GM12878 (cell line): Measurements from ENCODE around the gene SLC15A5. TPM values are rescaled to one million over a fixed set of nuclear protein-coding genes. Genes with fewer than 3 reads are reported as not detected.

Experiments used
- ATAC-seq: fragments of 200-7000 bp; cut with Tn5 transposase; 3 replicates; pipeline ENCODE4 v1.9.1; 2020; ENCODE audit warnings: mild to moderate bottlenecking, moderate library complexity
- BruUV-seq: library from RNA; stranded (reverse); fragments of 400-500 nt; replicated peaks from 2 replicates; lab custom pipeline; 2021; lab: Mats Ljungman, UMichigan
- CTCF ChIA-PET: fragments of 300-600 bp; sonication (Branson Sonifier 250); formaldehyde crosslinking; extraction: SDS; loops from one replicate; lab custom pipeline; 2021; ENCODE audit warnings: inconsistent platforms; lab: Yijun Ruan, JAX
- POLR2A ChIA-PET: fragments of 350-600 bp; formaldehyde crosslinking; extraction: SDS; loops from one replicate; lab custom pipeline; 2021; ENCODE audit warnings: inconsistent platforms; lab: Charles Lee
- RAD21 ChIA-PET: fragments of 300-600 bp; sonication (Branson Sonifier 250); formaldehyde crosslinking; loops from one replicate; lab custom pipeline; 2023; ENCODE audit warnings: antibody characterized with exemption; ENCODE audit not compliant: unreplicated experiment; lab: Charles Lee
- SMC1A ChIA-PET: fragments of 300-600 bp; sonication (Branson Sonifier 250); formaldehyde crosslinking; loops from one replicate; lab custom pipeline; 2023; ENCODE audit not compliant: unreplicated experiment, uncharacterized antibody; lab: Charles Lee
- DNase-seq: peaks from one replicate; pipeline ENCODE4 v3.0.0-alpha.2; 2011; ENCODE audit warnings: low read depth, low spot score
- FAIRE-seq: peaks from 3 replicates; lab custom pipeline; 2011; peaks lifted over from hg19 to GRCh38; lab: Jason Lieb, UNC
- H2AFZ ChIP-seq: 2 replicates; pipeline ENCODE4 v1.6.0; 2011; ENCODE audit warnings: low read depth, low read length, control low read depth; ENCODE audit not compliant: control insufficient read depth
- H3K27ac ChIP-seq: 2 replicates; pipeline ENCODE4 v1.5.1; 2011; ENCODE audit warnings: control low read depth; ENCODE audit not compliant: control insufficient read depth, insufficient read depth
- H3K27me3 ChIP-seq, 2 experiments: replicated peaks in 1 of 2; 2 replicates each; pipeline versions ENCODE4 v1.6.0 to v1.6.1; 2011; ENCODE audit warnings: low read length in 1 of 2; ENCODE audit not compliant: control insufficient read depth in 2 of 2, insufficient read depth in 2 of 2
- H3K36me3 ChIP-seq, 2 experiments: 2 replicates each; pipeline ENCODE4 v1.5.1; 2011; ENCODE audit warnings: low read length in 1 of 2; ENCODE audit not compliant: control insufficient read depth in 2 of 2, insufficient read depth in 2 of 2
- H3K4me1 ChIP-seq: 2 replicates; pipeline ENCODE4 v1.6.1; 2011; ENCODE audit warnings: mild to moderate bottlenecking, low read length, moderate library complexity, mixed read lengths; ENCODE audit not compliant: control insufficient read depth, insufficient read depth
- H3K4me2 ChIP-seq: 2 replicates; pipeline ENCODE4 v1.6.0; 2011; ENCODE audit warnings: control low read depth; ENCODE audit not compliant: control insufficient read depth, insufficient read depth
- H3K4me3 ChIP-seq: fragments of 200-600 bp; sonication (generic); 2 replicates; pipeline ENCODE4 v1.5.1; 2016
- H3K79me2 ChIP-seq: 2 replicates; pipeline ENCODE4 v1.6.0; 2011; ENCODE audit warnings: low read length; ENCODE audit not compliant: control insufficient read depth, insufficient read depth
- H3K9ac ChIP-seq: 2 replicates; pipeline ENCODE4 v1.8.0; 2011; ENCODE audit warnings: low read length, control low read depth, mixed read lengths; ENCODE audit not compliant: control insufficient read depth, insufficient read depth
- H3K9me3 ChIP-seq: replicated peaks from 3 replicates; pipeline ENCODE4 v1.5.1; 2011; ENCODE audit warnings: mild to moderate bottlenecking, low read length; ENCODE audit not compliant: control insufficient read depth, insufficient read depth
- H4K20me1 ChIP-seq: 2 replicates; pipeline ENCODE4 v1.6.0; 2011; ENCODE audit not compliant: control insufficient read depth, insufficient read depth
- CBX3 ChIP-seq: fragments of 200-600 bp; sonication (generic); IDR thresholded peaks from 2 replicates; pipeline ENCODE4 v1.6.1; 2016; ENCODE audit warnings: low read depth, borderline replicate concordance
- CHD4 ChIP-seq: fragments of 200-600 bp; sonication (generic); IDR thresholded peaks from 2 replicates; pipeline ENCODE4 v1.6.1; 2016; ENCODE audit warnings: mild to moderate bottlenecking
- MEF2A ChIP-seq: IDR thresholded peaks from 2 replicates; pipeline ENCODE4 v1.6.1; 2011; ENCODE audit warnings: low read depth, mild to moderate bottlenecking, low read length, moderate library complexity; ENCODE audit not compliant: insufficient read depth
- RAD21 ChIP-seq: IDR thresholded peaks from 2 replicates; pipeline ENCODE4 v1.6.1; 2011; ENCODE audit warnings: mild to moderate bottlenecking, low read depth, low read length, moderate library complexity; ENCODE audit not compliant: insufficient read depth
- RAD51 ChIP-seq: fragments of 450-650 bp; IDR thresholded peaks from 2 replicates; pipeline ENCODE4 v1.6.1; 2016; ENCODE audit warnings: moderate library complexity, mild to moderate bottlenecking, inconsistent platforms
- RFX5 ChIP-seq: IDR thresholded peaks from 2 replicates; pipeline ENCODE4 v1.6.1; 2011; ENCODE audit warnings: low read depth, low read length, improper control_type of control experiment
- RUNX3 ChIP-seq: IDR thresholded peaks from 2 replicates; pipeline ENCODE4 v1.6.1; 2012; ENCODE audit warnings: low read length, inconsistent platforms
- SMARCA5 ChIP-seq: fragments of 450-650 bp; IDR thresholded peaks from 2 replicates; pipeline ENCODE4 v1.6.1; 2017; ENCODE audit warnings: mild to moderate bottlenecking
- TCF12 ChIP-seq: IDR thresholded peaks from 2 replicates; pipeline ENCODE4 v1.6.1; 2011; ENCODE audit warnings: low read depth, mild to moderate bottlenecking, low read length
- WRNIP1 ChIP-seq: IDR thresholded peaks from 2 replicates; pipeline ENCODE4 v1.6.1; 2011; ENCODE audit warnings: low read depth, low read length, improper control_type of control experiment, borderline replicate concordance
- YBX1 ChIP-seq: fragments of 450-650 bp; IDR thresholded peaks from 2 replicates; pipeline ENCODE4 v1.6.1; 2016; ENCODE audit warnings: antibody characterized with exemption
- YY1 ChIP-seq: IDR thresholded peaks from 2 replicates; pipeline ENCODE4 v1.6.1; 2011; ENCODE audit warnings: low read depth, mild to moderate bottlenecking, low read length
- WGBS: methylation state at CpG from one replicate; pipeline ENCODE4 v1.1.6; 2016; ENCODE audit warnings: low lambda C conversion rate; ENCODE audit not compliant: insufficient replicate concordance, insufficient coverage; ENCODE audit errors: missing lambda C conversion rate; 5-methylcytosine and 5-hydroxymethylcytosine counted together
- in situ Hi-C: fragments of 300-500 bp; cut with MboI; formaldehyde crosslinking; loops from 9 replicates; pipeline ENCODE4 v1.14.3; 2018; ENCODE audit warnings: mixed read lengths
- intact Hi-C: fragments of 100-400 bp; cut with micrococcal nuclease; formaldehyde crosslinking; loops from one replicate; pipeline ENCODE4 v1.14.2; 2022; ENCODE audit not compliant: unreplicated experiment
- polyA plus RNA-seq, 11 experiments: library from polyadenylated mRNA; depleted of rRNA in 4 of 11; unstranded in 6 of 11; stranded (reverse) in 5 of 11; fragments of >200 nt; fragmentation: Nextera tagmentation in 4 of 11; fragmentation: Illumina TruSeq in 1 of 11; extraction: Ambion mirVana in 4 of 11; extraction: Trizol in 1 of 11; gene quantifications; 1 replicate in 1 of 11; 2 replicates in 10 of 11; pipeline versions ENCODE4 v1.2.1 to v1.2.3, GENCODE V29; 2011 to 2016; ENCODE audit warnings: inconsistent platforms in 2 of 11, missing spikeins in 2 of 11, low read depth in 1 of 11
- total RNA-seq, 4 experiments: library from RNA; depleted of rRNA in 3 of 4; stranded (reverse); fragments of >200 nt in 3 of 4; fragmentation: Illumina TruSeq in 1 of 4; extraction: Trizol in 1 of 4; gene quantifications; 2 replicates each; pipeline versions ENCODE4 v1.2.1 to v1.2.3, GENCODE V29; 2013 to 2021

SLC15A5 gene
- total and polyA plus RNA-seq, 10 of the 15 experiments (the other 5 are each of a cell fraction or from before 2014, with no cell fraction given): not detected

DNA sequence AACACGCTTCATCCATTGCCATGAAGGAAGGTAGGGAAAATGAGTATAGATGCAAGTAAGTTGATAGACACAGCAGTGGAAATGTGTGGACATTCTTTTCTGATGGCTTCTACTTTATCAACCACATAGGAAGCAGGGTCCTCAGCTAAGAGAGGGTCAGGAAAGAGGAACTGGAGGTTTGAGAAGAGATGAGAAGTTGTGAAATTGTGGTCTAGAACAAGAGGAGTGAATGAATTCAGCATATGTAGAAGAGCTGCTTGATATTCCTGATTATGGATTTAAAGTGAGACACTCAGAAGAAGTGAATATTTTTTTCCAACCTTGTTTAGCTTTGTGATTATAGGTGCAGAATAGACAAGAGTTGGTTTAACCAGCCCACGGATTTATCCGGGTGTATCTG is 128.5 kb downstream of the SLC15A5 start:
- CTCF ChIA-PET: interaction anchor here (0.7 kb wide), 1 partner anchor 34 kb away, joined by 3 read pairs; no protein-coding TSS in a partner anchor
- Histone ChIP-seq H3K4me1 (no peaks in the 10 kb centered on the region), H3K4me2 (no peak overlapping the region), H3K36me3 (no peaks in the 10 kb centered on the region), H3K9me3 (no peaks in the 10 kb centered on the region), H2AFZ (no peak overlapping the region), H3K4me3 (no peak overlapping the region), H4K20me1 (no peaks in the 10 kb centered on the region), H3K27ac (no peak overlapping the region), H3K9ac (no peak overlapping the region), H3K79me2 (no peaks in the 10 kb centered on the region), H3K27me3 (no peaks in the 10 kb centered on the region)
- FAIRE-seq (no peak), DNase-seq (no peak), ATAC-seq (no peak)
- TF ChIP-seq RAD21 (no peak), WRNIP1 (no peak), YY1 (no peak), MEF2A (no peak), TCF12 (no peak), RAD51 (no peak), CBX3 (no peak), RFX5 (no peak), RUNX3 (no peak), CHD4 (no peak), YBX1 (no peak), SMARCA5 (no peak)
- BruUV-seq: no TSS peak
- RAD21 ChIA-PET: no interaction called here
- POLR2A ChIA-PET: no interaction called here
- 39% methylated on average over 3 of the region's 3 CpGs for WGBS
- SMC1A ChIA-PET: no interaction called here
- in situ Hi-C loops (no loop called here), intact Hi-C loops (no loop called here)

Other genes starting within 250 kb of the SLC15A5 start
- gene MGST1, start 70.0 kb upstream of the SLC15A5 start, total RNA-seq (2014; rRNA removed): 22.5 and 26.9 TPM in 2 replicates
- gene MGST1, start 70.0 kb upstream of the SLC15A5 start, total RNA-seq (2014; rRNA removed; fragmentation: Illumina TruSeq; extraction: Trizol): 49.9 and 50.4 TPM in 2 replicates
- gene MGST1, start 70.0 kb upstream of the SLC15A5 start, total RNA-seq (2021): 67.0 and 71.3 TPM in 2 replicates
- 142 and 161 TPM in 2 replicates for gene MGST1, start 70.0 kb upstream of the SLC15A5 start, polyA plus RNA-seq (2011; rRNA removed)
- 183 and 267 TPM in 2 replicates for gene MGST1, start 70.0 kb upstream of the SLC15A5 start, polyA plus RNA-seq (2014; fragmentation: Illumina TruSeq; extraction: Trizol)
- gene MGST1, start 70.0 kb upstream of the SLC15A5 start, polyA plus RNA-seq (2014; fragmentation: Nextera tagmentation; extraction: Ambion mirVana): 100 to 1,000 TPM; 219 to 237 TPM
- gene MGST1, start 70.0 kb upstream of the SLC15A5 start, polyA plus RNA-seq (2014; rRNA removed): 88.1 and 91.7 TPM in 2 replicates
- gene MGST1, start 70.0 kb upstream of the SLC15A5 start, polyA plus RNA-seq (2016; fragmentation: Nextera tagmentation; extraction: Ambion mirVana): 100 to 1,000 TPM; 222 to 236 TPM